Raji (cell line): ENCODE results near the gene ZNF524.

ENCODE experiments used
- POLR2A ChIP-seq: IDR thresholded peaks from 2 replicates; pipeline ENCODE4 v1.6.1; 2011; ENCODE audit warnings: low read depth, low read length, control low read depth; ENCODE audit not compliant: insufficient read depth

ZNF524 gene

GRCh38 chr19:55620410-55621204 lies 20.5 kb downstream of the ZNF524 start:
- no peak for TF ChIP-seq POLR2A

DNA sequence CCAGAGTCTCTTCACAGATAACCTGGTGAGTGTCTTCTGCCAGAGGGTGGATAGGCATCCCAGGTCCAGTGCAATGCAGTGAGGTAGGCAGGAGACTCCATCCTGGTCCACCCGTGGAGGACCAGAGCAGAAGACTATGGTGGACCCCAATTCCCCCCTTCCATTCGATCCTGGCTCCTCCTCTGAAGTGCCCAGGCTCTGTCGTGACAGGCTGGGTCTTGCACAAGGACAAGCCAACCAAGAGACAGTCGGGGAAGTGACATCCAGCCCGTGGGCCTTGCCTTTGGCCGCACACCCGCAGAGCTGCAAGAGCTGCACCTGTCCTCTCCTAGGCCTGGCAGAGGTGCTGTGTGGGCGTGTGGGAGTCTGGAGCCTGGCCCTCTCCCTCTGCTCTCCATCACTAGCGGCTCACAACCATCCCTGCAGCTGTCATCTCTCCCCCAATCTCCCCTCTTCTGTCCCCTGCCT lies 21.2 kb downstream of the ZNF524 start:
- TF ChIP-seq POLR2A, result no peak

DNA sequence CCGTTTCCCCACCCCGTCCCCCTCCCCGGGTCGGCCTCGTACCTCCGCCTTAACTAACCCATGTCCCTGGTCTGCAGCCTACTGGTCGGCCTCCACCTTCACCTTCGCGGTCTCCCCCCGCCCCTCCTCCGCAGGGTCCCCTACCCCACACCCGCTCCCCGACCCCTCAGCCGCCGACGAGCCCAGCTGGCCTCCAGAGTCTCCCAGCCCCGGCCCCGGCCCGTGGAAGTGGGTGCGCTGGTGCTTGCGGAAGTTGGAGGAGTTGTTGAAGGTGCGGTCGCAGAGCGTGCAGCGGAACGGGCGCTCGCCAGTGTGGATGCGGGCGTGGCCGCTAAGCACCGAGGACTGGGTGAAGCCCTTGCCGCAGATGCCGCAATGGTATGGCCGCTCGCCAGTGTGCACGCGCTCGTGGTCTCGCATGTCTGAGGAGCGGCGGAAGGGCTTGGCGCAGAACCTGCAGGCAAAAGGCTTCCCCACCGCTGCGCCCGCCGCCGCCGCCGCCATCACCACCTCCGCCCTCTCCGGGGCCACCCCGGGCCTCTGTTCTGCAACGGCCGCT lies 21.7 kb downstream of the ZNF524 start:
- TF ChIP-seq POLR2A, result no peak

- TF ChIP-seq POLR2A, result no peak
Observed at GRCh38 chr19:55622242-55622969, 22.3 kb downstream of the ZNF524 start.

DNA sequence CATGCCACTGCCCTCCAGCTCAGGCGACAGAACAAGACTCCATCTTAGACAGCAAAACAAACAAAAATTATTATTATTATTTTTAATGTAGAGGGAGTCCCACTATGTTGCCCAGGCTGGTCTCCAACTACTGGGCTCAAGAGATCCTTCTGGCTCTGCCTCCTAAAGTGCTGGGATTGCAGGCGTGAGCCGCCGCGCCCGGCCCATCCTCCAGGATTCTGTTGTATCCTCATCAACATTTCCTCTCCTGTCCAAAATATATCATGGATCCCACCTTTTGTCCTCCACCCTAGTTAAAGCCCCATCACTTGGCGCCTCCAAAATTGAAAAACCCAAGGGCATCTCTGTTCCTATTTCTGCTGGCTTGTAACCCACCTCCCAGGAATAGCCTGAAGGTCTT lies 23.0 kb downstream of the ZNF524 start:
- TF ChIP-seq POLR2A, result no peak

GRCh38 chr19:55623561-55623960 lies 23.5 kb downstream of the ZNF524 start:
- no peak for TF ChIP-seq POLR2A

DNA sequence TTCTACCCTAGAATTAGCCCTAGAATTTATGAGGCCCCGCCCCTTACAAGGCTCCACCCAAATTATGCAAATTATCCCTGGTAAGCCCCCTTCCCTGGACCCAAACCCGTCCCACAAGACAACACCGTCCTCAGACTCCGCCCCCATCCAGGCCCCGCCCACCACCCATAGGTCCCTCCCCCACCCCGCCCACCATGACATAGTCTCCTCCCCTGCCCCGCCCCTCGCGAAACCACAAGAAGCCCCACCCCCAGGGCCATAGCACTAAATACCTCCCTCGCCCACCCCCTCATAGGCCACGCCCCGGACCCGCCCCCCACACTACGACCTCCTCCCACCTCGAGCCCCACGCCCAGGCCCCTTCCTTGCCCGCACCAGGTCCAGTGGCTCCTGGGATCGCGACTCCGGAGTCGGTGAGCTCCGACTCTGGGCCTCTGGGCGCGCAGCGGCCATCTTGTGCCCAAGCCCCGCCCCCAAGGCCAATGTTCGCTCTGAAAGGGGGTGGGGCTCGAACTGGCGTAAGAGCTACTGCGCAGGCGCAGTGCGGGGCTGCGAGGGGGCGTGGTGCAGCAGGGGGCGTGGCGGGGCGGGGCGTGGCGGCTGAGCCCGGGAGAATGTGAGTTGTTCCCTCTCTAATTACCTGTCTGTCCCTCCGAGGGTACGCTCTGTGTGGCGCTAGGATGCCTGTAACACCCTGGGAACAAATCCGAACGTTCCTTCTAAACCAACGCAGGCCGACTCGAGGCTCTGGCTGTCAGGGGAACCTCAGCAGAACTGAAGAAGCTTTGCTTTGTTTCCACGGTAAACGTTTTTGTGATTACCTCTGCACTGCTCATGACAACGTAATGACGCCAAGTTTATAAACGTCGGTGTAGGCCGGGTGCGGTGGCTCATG lies 24.3 kb downstream of the ZNF524 start, which contains the start of gene ZNF784:
Gene ZNF784, minus strand, starts transcription at position 458 of the 895 bp plus-strand sequence. Its CDS starts 5 bp downstream, at position 453.
- TF ChIP-seq POLR2A, result peak; percentile 42

GRCh38 chr19:55625004-55625326 lies 24.9 kb downstream of the ZNF524 start:
- no peak for TF ChIP-seq POLR2A

DNA sequence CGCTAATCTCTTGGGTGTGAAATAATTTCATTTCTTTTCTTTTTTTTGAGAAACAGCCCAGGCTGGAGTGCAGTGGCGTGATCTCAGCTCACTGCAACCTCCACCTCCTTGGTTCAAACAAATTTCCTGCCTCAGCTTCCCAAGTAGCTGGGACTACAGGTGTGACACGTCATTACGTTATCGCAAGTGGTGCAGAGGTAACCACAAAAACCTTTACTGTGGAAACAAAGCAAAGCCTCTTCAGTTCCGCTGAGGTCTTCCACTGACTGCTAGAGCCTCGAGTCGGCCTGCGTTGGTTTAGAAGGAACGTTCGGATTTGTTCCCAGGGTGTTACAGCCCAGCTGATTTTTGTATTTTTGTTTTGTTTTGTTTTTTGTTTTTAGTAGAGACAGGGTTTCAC lies 26.3 kb downstream of the ZNF524 start:
- no peak for TF ChIP-seq POLR2A

GRCh38 chr19:55632463-55632834 lies 32.4 kb downstream of the ZNF524 start:
- TF ChIP-seq POLR2A, result no peak

- no peak for TF ChIP-seq POLR2A
Observed at GRCh38 chr19:55633861-55634260, 33.8 kb downstream of the ZNF524 start.

DNA sequence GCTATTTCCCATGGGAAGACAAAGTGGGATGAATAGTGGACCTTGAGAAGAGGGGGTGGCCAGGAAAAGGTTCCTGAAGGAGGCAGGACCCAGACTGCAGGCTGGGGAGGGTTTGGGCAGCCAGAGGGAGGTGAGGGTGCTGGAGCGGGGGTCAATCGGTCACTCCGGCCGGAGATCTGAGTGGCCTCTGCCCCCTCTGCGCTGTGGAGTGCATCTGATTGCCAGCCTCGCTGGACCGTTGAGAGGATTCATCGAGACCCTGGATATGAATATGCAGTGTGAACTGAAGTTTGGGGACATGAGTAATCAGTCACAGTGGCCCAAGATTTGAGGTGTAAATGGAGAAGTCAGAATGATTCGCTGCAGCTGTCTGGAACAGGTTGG lies 35.2 kb downstream of the ZNF524 start:
- TF ChIP-seq POLR2A, result no peak

DNA sequence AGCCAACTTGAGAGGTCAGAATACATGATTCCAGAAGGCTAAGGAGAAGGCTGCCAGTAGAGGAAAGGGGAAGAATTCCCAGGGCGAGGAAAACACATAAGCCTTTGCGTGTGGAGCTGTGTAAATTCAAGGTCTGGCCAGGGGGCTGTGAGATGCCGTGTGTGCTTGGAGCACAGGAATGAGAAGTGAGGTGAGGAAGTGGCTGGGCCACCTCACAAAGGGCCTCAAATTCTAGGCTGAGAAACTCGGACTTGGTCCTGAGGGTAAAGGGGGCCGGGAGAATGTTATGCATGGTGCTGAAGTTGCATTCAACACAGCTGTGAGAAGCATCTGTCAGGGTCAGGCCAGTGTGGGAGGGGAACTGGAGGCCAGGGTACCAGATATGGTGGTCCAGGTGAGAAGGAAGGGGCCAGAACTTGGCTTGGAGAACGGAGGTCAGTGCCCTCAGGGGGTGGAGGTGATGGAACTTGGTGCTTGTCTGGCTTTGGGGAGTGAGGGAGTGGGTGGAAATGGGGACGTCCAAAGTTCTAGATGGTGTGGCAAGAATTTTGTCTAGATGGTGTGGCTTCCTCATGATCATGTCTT lies 35.9 kb downstream of the ZNF524 start:
- no peak; the same call in 1 of the 2 replicates for TF ChIP-seq POLR2A

- no peak for TF ChIP-seq POLR2A
Observed at GRCh38 chr19:55636723-55637122, 36.6 kb downstream of the ZNF524 start.

DNA sequence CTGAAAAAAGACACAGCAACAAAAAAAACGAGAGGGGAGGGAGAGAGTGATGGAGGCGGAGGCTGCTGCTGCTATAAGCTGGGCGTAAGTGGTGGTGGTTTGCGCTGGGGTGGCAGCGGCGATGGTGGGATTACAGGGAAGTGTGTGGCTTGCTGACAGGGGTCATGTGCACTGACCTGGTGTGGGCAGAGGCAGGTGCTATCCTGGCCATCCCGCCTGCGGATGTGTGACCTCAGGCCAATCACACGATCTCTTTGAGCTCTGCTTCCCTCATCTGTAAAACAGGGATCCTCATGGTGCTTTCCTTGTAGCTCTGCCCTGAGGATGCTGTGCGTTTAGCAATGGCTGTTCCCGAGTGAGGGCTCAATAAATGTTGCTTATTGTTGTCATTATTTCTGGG lies 37.4 kb downstream of the ZNF524 start:
- no peak for TF ChIP-seq POLR2A

DNA sequence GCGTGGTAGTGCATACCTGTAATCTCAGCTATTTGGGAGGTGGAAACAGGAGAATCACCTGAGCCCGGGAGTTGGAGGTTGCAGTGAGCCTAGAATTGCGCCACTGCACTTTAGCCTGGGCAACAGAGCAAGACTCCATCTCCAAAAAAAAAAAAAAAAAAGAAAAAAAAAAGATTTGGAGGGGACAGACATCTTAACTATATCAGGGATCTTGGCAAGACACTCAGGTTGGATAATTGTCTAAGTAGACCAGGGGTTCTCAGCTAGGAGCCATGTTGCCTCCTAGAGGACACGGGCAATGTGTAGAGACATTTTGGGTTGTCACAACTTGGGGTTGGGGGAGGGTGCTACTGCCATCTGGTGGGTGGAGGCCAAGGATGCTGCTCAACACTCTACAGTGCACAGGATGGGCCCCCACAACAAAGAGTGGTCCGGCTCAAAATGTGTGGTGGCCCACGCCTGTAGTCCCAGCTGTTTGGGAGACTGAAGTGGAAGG lies 38.8 kb downstream of the ZNF524 start:
- TF ChIP-seq POLR2A, result peak; percentile 54; the same call in 1 of the 2 replicates
